Effector memory CD4-positive, alpha-beta T cell (primary cell): ENCODE measurements around the gene ARL5C.

Source experiments
- DNase-seq, 3 donors: peaks; one replicate each; pipeline ENCODE4 v3.0.0-alpha.2; 2020
- H3K27ac ChIP-seq: 2 replicates; pipeline ENCODE4 v1.7.0; 2013; ENCODE audit warnings: mild to moderate bottlenecking, low read length, moderate library complexity; ENCODE audit not compliant: insufficient read depth, poor library complexity, severe bottlenecking
- H3K27me3 ChIP-seq: replicated peaks from 2 replicates; pipeline ENCODE4 v1.7.0; 2013; ENCODE audit warnings: mild to moderate bottlenecking, low read length; ENCODE audit not compliant: insufficient read depth, control insufficient read depth, poor library complexity, severe bottlenecking
- H3K36me3 ChIP-seq: 2 replicates; pipeline ENCODE4 v1.7.0; 2013; ENCODE audit warnings: mild to moderate bottlenecking, low read length, moderate library complexity; ENCODE audit not compliant: control insufficient read depth, insufficient read depth
- H3K4me1 ChIP-seq: 2 replicates; pipeline ENCODE4 v1.7.0; 2013; ENCODE audit warnings: low read length, mild to moderate bottlenecking; ENCODE audit not compliant: control insufficient read depth, insufficient read depth, poor library complexity, severe bottlenecking
- H3K4me3 ChIP-seq: 2 replicates; pipeline ENCODE4 v1.7.0; 2013; ENCODE audit warnings: low read length, low read depth, mild to moderate bottlenecking; ENCODE audit not compliant: insufficient read depth, poor library complexity, severe bottlenecking
- H3K9me3 ChIP-seq: 2 replicates; pipeline ENCODE4 v1.7.0; 2013; ENCODE audit warnings: mild to moderate bottlenecking, low read length, moderate library complexity; ENCODE audit not compliant: control insufficient read depth

ARL5C gene

GRCh38 chr17:39181303-39181702 is 15.3 kb upstream of the ARL5C start:
- H3K36me3 ChIP-seq = peaks cover 50% of the 10 kb centered on the region
- no peak overlapping the region for H3K4me3 ChIP-seq
- H3K27ac ChIP-seq = no peak overlapping the region
- H3K9me3 ChIP-seq = no peaks in the 10 kb centered on the region
- no peaks in the 10 kb centered on the region for H3K4me1 ChIP-seq
- no peak for DNase-seq
- no peaks in the 10 kb centered on the region for H3K27me3 ChIP-seq

GRCh38 chr17:39178536-39178935 is 12.6 kb upstream of the ARL5C start:
- no peak for DNase-seq
- H3K4me1 ChIP-seq = no peaks in the 10 kb centered on the region
- no peaks in the 10 kb centered on the region for H3K27me3 ChIP-seq
- H3K4me3 ChIP-seq = no peak overlapping the region
- peaks cover 36% of the 10 kb centered on the region for H3K36me3 ChIP-seq
- H3K27ac ChIP-seq = no peak overlapping the region
- H3K9me3 ChIP-seq = no peaks in the 10 kb centered on the region

- H3K36me3 ChIP-seq = peaks cover 27% of the 10 kb centered on the region
- no peak for DNase-seq
- no peaks in the 10 kb centered on the region for H3K4me1 ChIP-seq
- no peaks in the 10 kb centered on the region for H3K27me3 ChIP-seq
- no peak overlapping the region for H3K4me3 ChIP-seq
- no peak overlapping the region for H3K27ac ChIP-seq
- H3K9me3 ChIP-seq = no peaks in the 10 kb centered on the region
Observed at GRCh38 chr17:39177256-39177655, 11.3 kb upstream of the ARL5C start.

GRCh38 chr17:39175695-39176093 is 9.7 kb upstream of the ARL5C start:
- H3K27me3 ChIP-seq = no peaks in the 10 kb centered on the region
- no peak for DNase-seq
- H3K36me3 ChIP-seq = peaks cover 21% of the 10 kb centered on the region
- H3K4me1 ChIP-seq = no peaks in the 10 kb centered on the region
- no peak overlapping the region for H3K4me3 ChIP-seq
- no peaks in the 10 kb centered on the region for H3K9me3 ChIP-seq
- H3K27ac ChIP-seq = no peak overlapping the region

GRCh38 chr17:39174920-39175694 is 9.1 kb upstream of the ARL5C start:
- Histone ChIP-seq H3K4me3 (no peak overlapping the region), H3K4me1 (no peaks in the 10 kb centered on the region), H3K27ac (no peak overlapping the region), H3K27me3 (no peaks in the 10 kb centered on the region), H3K36me3 (peaks cover 21% of the 10 kb centered on the region), H3K9me3 (no peaks in the 10 kb centered on the region)
- peak; percentile 50 to 60 (median 55) for DNase-seq

- H3K4me1 ChIP-seq = no peaks in the 10 kb centered on the region
- H3K36me3 ChIP-seq = peaks cover 21% of the 10 kb centered on the region
- DNase-seq = no peak
- no peaks in the 10 kb centered on the region for H3K27me3 ChIP-seq
- H3K4me3 ChIP-seq = no peak overlapping the region
- no peak overlapping the region for H3K27ac ChIP-seq
- no peaks in the 10 kb centered on the region for H3K9me3 ChIP-seq
Observed at GRCh38 chr17:39173526-39174274, 7.7 kb upstream of the ARL5C start.

- DNase-seq = no peak
- H3K9me3 ChIP-seq = no peaks in the 10 kb centered on the region
- no peaks in the 10 kb centered on the region for H3K4me1 ChIP-seq
- no peak overlapping the region for H3K27ac ChIP-seq
- peaks cover 21% of the 10 kb centered on the region for H3K36me3 ChIP-seq
- no peaks in the 10 kb centered on the region for H3K27me3 ChIP-seq
- H3K4me3 ChIP-seq = no peak overlapping the region
Observed at GRCh38 chr17:39173080-39173479, 7.1 kb upstream of the ARL5C start.

GRCh38 chr17:39171933-39172332 is 6.0 kb upstream of the ARL5C start:
- Histone ChIP-seq H3K4me3 (no peak overlapping the region), H3K27me3 (no peaks in the 10 kb centered on the region), H3K4me1 (no peaks in the 10 kb centered on the region), H3K27ac (no peak overlapping the region), H3K36me3 (peaks cover 11% of the 10 kb centered on the region), H3K9me3 (no peaks in the 10 kb centered on the region)
- DNase-seq = no peak

- peaks cover 4% of the 10 kb centered on the region for H3K27me3 ChIP-seq
- no peaks in the 10 kb centered on the region for H3K36me3 ChIP-seq
- no peaks in the 10 kb centered on the region for H3K9me3 ChIP-seq
- DNase-seq = no peak
- no peak overlapping the region for H3K27ac ChIP-seq
- H3K4me3 ChIP-seq = no peak overlapping the region
- H3K4me1 ChIP-seq = peaks cover under 1% of the 10 kb centered on the region
Observed at GRCh38 chr17:39170558-39170957, 4.6 kb upstream of the ARL5C start.

- Histone ChIP-seq H3K4me1 (peaks cover 5% of the 10 kb centered on the region), H3K36me3 (no peaks in the 10 kb centered on the region), H3K27ac (no peak overlapping the region), H3K9me3 (no peaks in the 10 kb centered on the region), H3K4me3 (no peak overlapping the region), H3K27me3 (peaks cover 8% of the 10 kb centered on the region)
- DNase-seq = no peak
Observed at GRCh38 chr17:39170109-39170508, 4.1 kb upstream of the ARL5C start.
